Posterior vena cava (tissue), 2 donors: ENCODE measurements around the gene TRAPPC6A. TPM values are rescaled to one million over a fixed set of nuclear protein-coding genes. Genes with fewer than 3 reads are reported as not detected.

ENCODE experiments used
- DNase-seq: peaks from one replicate; pipeline ENCODE4 v3.0.0-alpha.2; 2020; ENCODE audit warnings: low spot score
- intact Hi-C, 2 donors: fragments of 100-400 bp; cut with DNase I; formaldehyde crosslinking; loops; one replicate each; pipeline versions ENCODE4 v1.14.1 to v1.14.2; 2022 to 2023
- total RNA-seq, 2 donors: library from RNA; stranded (reverse); fragmentation: NEBNext Ultra II Directional; extraction: Animal tissue kit (Norgen Biotek cat#: 25700); gene quantifications; one replicate each; pipeline ENCODE4 v1.2.1, GENCODE V29; 2021
- donor health status: DM: yes; HTN: yes; CAD: no.
- donor health status: DM: yes; HTN: yes; CAD: no.

The TRAPPC6A gene
- total RNA-seq, 2 donors from 2014 or later: 6.5 to 7.7 TPM

GRCh38 chr19:45187421-45188100 is 9.5 kb upstream of the TRAPPC6A start:
- intact Hi-C loops: no loop called here
- DNase-seq: no peak

GRCh38 chr19:45186509-45187334 is 8.7 kb upstream of the TRAPPC6A start:
- intact Hi-C loops: no loop called here
- DNase-seq: no peak

- no peak for DNase-seq
- intact Hi-C loops: no loop called here
Measured at GRCh38 chr19:45184115-45184514, 6.1 kb upstream of the TRAPPC6A start.

GRCh38 chr19:45182758-45183157 is 4.7 kb upstream of the TRAPPC6A start:
- no peak for DNase-seq
- intact Hi-C loops: no loop called here

GRCh38 chr19:45180936-45181335 is 2.9 kb upstream of the TRAPPC6A start:
- intact Hi-C loops: no loop called here
- DNase-seq: no peak

GRCh38 chr19:45179892-45180370 is 1.9 kb upstream of the TRAPPC6A start:
- no peak for DNase-seq
- intact Hi-C loops: no loop called here

- intact Hi-C loops: no loop called here
- DNase-seq: no peak
Measured at GRCh38 chr19:45179072-45179891, 1.2 kb upstream of the TRAPPC6A start.

GRCh38 chr19:45178262-45179071 is 430 bp upstream of the TRAPPC6A start, which contains the start of gene BLOC1S3:
Gene BLOC1S3 (plus strand): TSS chr19:45178784. CDS start chr19:45179297, 513 bp downstream.
- DNase-seq: peak; percentile 100
- intact Hi-C loops: no loop called here

GRCh38 chr19:45175515-45176345 is 2.3 kb downstream of the TRAPPC6A start:
- DNase-seq: no peak
- intact Hi-C loops: no loop called here

GRCh38 chr19:45173816-45174215 is 4.2 kb downstream of the TRAPPC6A start:
- intact Hi-C loops: no loop called here

GRCh38 chr19:45172611-45173208 is 5.3 kb downstream of the TRAPPC6A start:
- intact Hi-C loops: no loop called here
- DNase-seq: peak; percentile 57

More at GRCh38 chr19:45173816-45174215, 4.2 kb downstream of the TRAPPC6A start:
- DNase-seq: no peak

GRCh38 chr19:45172173-45172572 is 5.9 kb downstream of the TRAPPC6A start:
- intact Hi-C loops: no loop called here

GRCh38 chr19:45171211-45171623 is 6.8 kb downstream of the TRAPPC6A start:
- intact Hi-C loops: no loop called here
- peak; percentile 79 for DNase-seq

More at GRCh38 chr19:45172173-45172572, 5.9 kb downstream of the TRAPPC6A start:
- no peak for DNase-seq

- no peak for DNase-seq
- intact Hi-C loops: no loop called here
Measured at GRCh38 chr19:45170146-45171106, 7.6 kb downstream of the TRAPPC6A start.

- no peak for DNase-seq
- intact Hi-C loops: loop anchor here in 1 of 2 donors (10.0 kb wide), 1 partner anchor 165 kb away; no protein-coding TSS in a partner anchor
Measured at GRCh38 chr19:45169602-45170001, 8.4 kb downstream of the TRAPPC6A start.

- DNase-seq: no peak
- intact Hi-C loops: loop anchor here in 1 of 2 donors (10.0 kb wide), 1 partner anchor 166 kb away; no protein-coding TSS in a partner anchor
Measured at GRCh38 chr19:45168767-45169351, 9.2 kb downstream of the TRAPPC6A start.
